Nasal cavity respiratory epithelium epithelial cell of viscerocranial mucosa (primary cell): ENCODE data around the gene KCNIP2. TPM values are rescaled to one million over a fixed set of nuclear protein-coding genes. Genes with fewer than 3 reads are reported as not detected.

Experiments used
- total RNA-seq: library from RNA; depleted of rRNA; stranded (reverse); fragments of >200 nt; gene quantifications from 2 replicates; pipeline ENCODE4 v1.2.3, GENCODE V29; 2014

Gene KCNIP2
- total RNA-seq, result 0.34 and 0.57 TPM in 2 replicates

DNA sequence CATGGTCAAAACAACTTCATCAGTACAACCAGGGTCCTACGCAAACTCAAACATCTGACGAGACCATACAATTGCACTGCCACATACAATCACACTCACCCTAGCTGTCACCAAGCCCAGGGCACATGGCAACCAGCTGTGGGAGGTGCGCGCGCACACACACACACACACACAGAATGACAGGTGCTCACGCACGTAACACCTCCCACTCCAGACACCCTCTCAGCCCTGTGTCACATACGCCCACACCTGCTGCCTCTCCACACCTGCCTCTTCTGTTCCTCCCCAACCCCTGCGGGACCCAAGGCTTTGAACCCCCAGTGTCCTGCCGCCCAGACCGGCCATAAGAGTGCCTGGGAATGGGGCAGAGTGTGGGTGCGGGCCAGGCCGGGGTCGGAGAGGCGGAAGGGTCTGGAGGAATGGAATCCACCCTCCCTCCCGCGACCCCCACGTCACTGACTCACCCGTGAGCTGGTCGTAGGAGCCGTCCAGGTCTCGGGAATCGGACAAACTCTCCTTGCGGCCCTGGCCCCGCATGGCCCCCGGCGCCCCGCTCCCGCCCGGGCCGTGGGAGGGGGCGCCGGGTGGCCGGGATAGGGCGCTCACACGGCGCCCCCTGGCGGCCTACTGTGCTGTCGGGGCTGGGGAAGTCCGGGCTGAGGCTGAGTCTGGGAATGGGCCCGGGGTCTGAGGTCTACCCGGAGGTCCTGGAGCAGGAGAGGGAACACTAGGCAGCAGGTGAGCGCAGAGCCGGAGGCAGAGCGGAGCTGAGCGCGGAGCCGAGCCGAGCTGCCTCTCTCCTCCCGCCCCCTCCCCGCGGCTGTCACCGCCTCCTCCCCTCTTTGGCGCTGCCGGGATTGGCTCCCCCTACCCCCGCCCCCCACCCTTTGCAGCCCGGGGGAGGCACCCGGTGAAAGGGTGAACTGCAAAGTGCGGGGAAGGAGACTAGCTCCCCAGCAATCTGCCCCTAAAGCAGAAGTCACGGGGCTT, at the start of gene KCNIP2:
KCNIP2 (minus strand) TSS at position 769 of the 990 bp plus-strand sequence; CDS start at position 537, 232 bp downstream.

DNA sequence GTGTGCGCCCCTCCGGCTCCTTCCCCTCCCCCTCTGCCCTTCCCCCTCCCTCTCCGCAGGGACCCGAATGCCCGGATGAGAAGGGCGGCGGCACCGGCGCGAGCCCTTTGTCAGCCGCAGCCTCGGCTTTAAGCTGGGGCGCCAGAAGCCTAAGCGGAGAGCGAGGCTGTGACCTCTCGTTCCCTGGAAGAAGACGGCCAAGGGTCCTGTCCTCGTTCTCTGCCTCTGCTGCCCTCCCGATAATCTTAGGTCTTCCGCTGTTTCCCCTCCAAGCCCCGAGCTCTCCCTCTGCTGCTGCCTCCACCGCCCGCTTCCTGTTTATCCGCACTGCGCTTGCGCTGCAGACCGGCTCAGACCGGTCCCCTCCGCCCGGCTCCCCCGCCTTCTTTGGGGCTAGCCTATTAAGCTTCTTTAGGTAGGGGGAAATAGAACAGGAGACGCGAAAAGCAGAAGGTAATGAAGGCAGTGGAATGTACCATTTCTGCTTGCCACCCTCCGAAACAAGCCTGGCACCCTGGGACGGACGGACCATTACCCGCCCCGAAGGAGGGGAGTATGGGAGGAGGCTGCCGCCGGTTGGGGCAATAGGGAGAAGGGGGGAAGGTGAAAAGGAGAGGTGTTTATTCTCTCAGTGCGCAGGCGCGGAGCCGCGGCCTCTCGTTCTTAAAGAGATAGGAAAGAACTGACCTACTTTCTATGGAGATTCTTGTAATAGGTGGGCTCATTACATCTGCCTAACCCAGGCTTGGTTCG, 25.3 kb downstream of the KCNIP2 start, which contains the start of gene OGA:
OGA (minus strand) TSS at position 326 of the 753 bp plus-strand sequence. CDS start 422 bp downstream, outside the sequence.

DNA sequence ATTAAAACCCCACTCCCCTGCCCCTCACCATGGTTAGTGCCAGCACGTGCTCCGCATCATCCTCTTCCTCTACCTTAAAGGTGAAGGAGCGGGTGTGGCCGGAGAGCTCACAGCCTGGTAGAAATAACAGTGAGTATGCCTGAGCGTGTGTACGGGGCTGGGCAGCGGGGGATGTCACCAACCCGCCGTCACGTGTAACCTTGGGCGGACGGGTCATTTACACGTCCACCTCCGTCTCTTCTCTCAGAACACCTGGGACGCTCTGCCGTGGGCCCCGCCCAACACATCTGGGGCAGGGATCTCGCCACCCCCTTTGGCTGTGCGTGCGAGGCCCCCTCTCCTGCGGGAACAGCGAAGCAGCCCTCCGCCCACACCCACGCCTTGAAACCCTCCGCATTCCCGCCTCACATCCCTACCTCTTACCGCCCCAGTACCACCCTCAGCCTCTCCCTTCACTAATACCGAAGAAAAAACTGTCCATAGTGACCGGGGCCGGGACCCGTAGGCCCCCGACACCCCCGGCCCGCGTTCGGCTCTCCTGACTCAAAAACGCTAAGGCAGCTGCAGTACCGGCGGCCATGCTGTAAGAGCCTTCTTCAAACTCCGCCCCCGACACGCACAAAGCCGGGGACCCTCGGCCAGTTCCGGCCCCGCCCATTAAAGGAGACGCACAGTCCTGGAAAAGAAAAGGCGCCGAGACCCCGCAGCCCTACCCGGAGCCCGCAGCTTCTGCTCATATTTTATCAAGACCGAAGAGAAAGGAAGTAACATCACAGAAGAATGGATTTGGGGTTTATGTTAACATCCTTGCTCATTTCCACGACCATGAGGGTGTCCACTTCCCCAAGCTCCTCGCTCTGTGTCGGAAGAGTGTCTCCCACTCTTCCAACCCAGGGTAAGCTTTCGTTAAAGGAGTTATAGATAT, 60.5 kb downstream of the KCNIP2 start, which contains the start of gene NPM3:
NPM3 (minus strand) TSS at position 636 of the 925 bp plus-strand sequence; CDS start at position 580, 56 bp downstream.

Other genes with a start within 250 kb of the KCNIP2 start
- gene FBXW4, start 148.6 kb downstream of the KCNIP2 start, total RNA-seq, result 40.0 and 51.9 TPM in 2 replicates
- gene FGF8, start 67.7 kb downstream of the KCNIP2 start, total RNA-seq, result 0.68 TPM in 1 of 2 replicates, not detected in the other
- gene NPM3, start 60.4 kb downstream of the KCNIP2 start, total RNA-seq, result 84.9 and 140 TPM in 2 replicates
- gene OGA, start 25.4 kb downstream of the KCNIP2 start, total RNA-seq, result 125 and 169 TPM in 2 replicates
- 9.9 and 17.8 TPM in 2 replicates for gene ARMH3, start 212.4 kb upstream of the KCNIP2 start, total RNA-seq
- 32.8 and 38.6 TPM in 2 replicates for gene HPS6, start 221.5 kb upstream of the KCNIP2 start, total RNA-seq